ENCODE measurements around the gene SNX1.
"Not testable (repeated sequence)": the region's sequence is repeated elsewhere in the genome, so short reads cannot be mapped to it uniquely, and the experiment has no call there.

Gene SNX1

DNA sequence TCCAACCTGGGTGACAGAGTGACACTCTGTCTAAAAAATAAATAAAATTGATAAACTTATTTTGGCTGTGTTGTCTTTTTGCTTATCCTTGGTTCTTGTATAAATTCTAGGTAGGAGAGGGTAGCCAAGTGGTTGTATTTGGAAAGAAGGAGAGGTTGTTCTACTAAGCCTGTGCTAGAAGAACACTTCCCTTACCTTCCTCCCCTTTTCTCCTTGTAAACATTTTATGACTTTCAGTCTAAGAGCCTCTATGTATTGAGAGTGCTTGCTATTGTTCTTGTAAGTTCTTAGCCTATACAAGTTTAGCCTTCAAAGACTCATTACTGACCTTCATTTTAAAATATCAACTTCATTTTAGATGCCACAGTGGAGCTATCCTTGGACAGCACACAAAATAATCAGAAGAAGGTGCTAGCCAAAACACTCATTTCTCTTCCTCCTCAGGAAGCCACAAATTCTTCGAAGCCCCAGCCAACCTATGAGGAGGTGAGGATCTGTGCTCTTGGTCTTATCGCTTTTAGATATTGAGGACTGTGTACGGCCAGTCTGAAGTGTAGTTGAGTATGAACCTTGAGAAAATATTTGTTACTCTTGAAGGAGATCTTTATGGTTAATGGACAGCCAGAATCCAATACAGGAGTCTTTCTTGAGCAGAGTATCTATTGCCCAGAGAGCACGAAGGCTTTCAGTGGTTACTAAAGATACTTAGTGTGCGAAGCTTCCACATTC is 22.1 kb downstream of the SNX1 start:
- DNase-seq (ENCODE audit: low read depth in 2 of 2): no peak

DNA sequence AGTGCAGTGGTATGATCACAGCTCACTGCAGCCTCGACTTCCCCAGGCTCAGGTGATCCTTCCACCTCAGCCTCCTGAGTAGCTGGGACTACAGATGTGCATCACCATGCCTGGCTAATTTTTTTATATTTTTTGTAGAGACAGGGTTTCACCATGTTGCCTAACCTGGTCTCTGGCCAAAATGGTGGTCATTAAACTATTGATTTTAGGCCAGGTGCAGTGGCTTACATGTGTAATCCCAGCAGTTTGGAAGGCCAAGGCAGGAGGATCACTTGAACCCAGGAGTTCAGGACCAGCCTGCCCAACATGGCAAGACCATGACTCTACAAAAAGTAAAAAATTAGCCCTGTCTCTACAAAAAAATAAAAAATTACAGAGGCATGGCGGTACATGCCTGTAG is 24.5 kb downstream of the SNX1 start:
- DNase-seq (ENCODE audit: low read depth in 2 of 2): not testable (repeated sequence)

DNA sequence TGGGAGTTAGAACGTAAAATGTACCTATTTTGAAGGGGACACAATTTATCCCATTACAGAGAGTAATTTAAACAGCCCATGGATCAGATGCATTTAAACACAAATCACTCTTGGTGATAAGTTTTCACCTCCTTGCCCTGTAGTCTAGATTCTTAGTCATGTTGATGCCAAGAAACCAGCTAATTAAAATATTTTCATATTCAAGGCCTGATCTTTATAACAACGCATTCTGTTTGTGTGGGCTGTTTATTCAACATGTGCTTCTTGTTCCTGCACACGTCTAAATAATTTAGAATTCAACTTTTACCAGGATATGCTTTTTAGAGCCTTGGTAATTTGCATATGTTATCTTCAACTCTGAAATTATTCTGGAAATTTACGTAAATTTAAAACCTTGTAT is 25.8 kb downstream of the SNX1 start:
- DNase-seq (ENCODE audit: low read depth in 2 of 2): no peak

DNA sequence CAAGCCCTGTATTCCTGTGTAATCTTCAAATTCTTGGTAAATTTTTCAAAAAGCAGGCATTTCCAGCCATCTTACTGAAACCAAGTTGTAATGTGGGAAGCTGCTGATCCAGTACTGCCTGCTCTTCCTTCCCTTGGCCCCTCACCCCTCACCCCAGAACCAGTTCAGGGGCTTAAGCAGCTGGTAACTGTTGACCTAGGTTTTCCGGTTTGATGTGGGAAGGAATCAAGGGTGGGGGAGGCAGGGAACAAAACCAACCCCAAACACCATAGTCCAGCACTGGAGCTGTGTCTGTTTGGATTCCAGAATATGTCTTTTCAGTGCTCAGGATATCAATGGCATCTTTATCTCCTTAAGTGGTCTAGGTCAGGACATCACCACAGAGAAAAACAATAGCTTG is 26.7 kb downstream of the SNX1 start:
- no peak for DNase-seq (ENCODE audit: low read depth in 2 of 2)

DNA sequence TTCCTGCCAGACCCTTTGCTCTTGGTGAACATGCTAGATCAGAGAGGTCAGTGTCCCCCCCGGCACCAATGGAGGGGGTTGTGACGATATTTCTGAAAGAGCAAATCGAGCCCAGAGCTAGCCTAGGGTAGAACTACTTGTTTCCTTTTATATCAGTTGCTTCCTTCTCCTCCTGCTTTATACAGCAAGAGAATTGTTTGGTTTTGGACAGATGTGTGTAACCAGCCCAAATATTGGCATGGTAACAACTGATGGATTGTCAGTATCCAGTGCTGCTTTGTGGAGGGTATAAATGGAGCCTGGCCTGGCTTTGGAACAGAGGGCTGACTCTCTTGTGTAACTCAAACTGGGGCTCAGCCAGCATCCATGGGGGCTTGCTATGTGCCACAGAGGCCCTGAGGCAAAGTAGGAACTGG is 27.2 kb downstream of the SNX1 start:
- DNase-seq (ENCODE audit: low read depth in 2 of 2): no peak

DNA sequence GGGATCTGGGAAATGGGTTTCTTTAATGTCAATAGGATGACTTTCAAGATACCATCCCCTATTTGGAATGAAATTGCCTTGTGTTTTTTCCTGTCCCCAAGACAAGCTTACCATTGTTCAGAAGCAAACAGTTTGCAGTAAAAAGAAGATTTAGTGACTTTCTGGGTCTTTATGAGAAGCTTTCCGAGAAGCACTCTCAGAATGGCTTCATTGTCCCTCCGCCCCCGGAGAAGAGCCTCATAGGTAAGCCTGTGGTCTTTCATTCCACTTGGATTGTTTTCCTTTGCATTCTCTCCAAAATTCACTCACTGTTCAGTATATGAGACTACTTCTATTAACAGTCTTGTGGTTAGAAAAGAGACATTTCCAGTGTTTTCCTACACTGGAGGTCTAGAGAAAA is 30.2 kb downstream of the SNX1 start:
- DNase-seq (ENCODE audit: low read depth in 2 of 2): no peak

DNA sequence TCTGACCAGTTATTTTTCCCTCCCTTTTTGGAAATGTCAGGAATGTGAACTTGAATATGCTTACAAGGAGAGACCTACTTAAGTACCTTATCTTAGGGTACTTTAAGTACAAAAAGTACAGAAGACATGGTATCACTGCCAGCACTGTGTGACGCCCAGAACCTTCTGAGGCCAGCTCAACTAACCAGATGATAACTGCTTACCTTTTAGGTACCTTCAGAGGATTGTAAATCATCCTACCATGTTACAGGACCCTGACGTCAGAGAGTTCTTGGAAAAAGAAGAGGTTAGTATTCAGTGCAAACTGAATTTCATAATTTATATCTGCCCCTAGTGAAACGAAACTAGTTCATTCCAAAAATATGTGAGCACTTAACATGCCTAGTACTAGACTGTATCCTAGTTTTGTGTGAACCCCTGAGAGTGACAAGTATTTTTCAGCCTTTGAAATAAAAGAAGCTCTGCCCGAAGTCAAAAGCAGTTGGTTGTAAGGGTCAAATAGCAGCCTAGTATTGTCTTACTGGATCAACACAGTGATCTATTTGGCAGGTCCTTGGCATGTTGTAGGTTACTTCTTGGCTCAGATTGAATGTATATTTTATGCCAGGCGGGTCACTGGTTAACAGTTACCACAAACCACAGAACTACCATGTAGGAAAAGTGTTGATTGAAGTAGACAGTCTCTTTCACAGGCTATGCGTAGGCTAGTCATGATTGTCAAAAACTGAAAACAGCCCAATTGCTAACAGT is 31.9 kb downstream of the SNX1 start:
- DNase-seq (ENCODE audit: low read depth in 2 of 2): no peak

DNA sequence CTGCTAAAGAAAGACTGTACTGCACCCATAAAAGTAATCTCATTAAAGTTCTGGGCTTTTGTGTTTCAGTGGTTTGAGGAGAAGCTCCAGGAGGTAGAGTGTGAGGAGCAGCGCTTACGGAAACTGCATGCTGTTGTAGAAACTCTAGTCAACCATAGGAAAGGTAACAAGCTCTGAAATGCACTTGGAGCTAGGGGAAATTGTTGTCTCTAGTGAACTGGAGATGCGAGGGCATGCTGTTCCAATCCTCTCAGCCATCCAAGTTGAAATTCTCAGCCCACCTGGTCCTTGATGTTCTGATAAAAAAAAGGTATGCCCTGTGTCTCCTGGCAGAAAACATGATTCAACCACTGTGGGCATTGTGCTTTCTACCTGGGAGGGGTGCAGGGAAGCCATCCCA is 34.4 kb downstream of the SNX1 start:
- no peak for DNase-seq (ENCODE audit: low read depth in 2 of 2)

DNA sequence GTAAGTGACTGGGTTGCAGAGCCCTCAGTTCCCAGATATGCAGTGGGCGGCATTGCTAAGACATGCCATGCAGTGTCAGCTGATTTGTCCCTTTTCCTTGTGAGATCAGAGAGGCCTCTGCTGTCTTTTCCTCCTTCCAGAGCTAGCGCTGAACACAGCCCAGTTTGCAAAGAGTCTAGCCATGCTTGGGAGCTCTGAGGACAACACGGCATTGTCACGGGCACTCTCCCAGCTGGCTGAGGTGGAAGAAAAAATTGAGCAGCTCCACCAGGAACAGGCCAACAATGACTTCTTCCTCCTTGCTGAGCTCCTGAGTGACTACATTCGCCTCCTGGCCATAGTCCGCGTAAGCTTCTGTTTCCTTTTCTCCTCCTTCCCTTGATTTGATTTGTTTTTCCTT is 35.8 kb downstream of the SNX1 start:
- no peak for DNase-seq (ENCODE audit: low read depth in 2 of 2)

DNA sequence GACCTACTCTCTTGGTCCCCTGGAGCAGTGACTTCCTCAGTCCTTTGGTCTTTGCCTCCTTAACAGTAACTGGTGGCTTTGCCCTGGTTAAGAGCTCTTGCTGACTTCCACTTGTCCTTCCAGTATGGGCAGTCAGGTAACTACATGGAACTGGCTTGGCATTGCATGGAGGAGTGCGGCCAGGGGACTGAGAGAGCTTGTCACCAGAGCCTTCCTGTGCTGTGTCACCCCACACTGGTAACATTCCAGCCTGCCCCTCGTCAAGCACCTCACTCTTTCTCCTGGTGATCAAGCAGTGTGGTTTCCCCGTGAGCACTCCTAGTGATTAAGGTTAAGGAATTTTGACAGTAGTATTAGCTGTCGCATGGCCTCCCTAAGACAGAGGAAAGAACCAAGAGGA is 36.4 kb downstream of the SNX1 start:
- DNase-seq (ENCODE audit: low read depth in 2 of 2): no peak

DNA sequence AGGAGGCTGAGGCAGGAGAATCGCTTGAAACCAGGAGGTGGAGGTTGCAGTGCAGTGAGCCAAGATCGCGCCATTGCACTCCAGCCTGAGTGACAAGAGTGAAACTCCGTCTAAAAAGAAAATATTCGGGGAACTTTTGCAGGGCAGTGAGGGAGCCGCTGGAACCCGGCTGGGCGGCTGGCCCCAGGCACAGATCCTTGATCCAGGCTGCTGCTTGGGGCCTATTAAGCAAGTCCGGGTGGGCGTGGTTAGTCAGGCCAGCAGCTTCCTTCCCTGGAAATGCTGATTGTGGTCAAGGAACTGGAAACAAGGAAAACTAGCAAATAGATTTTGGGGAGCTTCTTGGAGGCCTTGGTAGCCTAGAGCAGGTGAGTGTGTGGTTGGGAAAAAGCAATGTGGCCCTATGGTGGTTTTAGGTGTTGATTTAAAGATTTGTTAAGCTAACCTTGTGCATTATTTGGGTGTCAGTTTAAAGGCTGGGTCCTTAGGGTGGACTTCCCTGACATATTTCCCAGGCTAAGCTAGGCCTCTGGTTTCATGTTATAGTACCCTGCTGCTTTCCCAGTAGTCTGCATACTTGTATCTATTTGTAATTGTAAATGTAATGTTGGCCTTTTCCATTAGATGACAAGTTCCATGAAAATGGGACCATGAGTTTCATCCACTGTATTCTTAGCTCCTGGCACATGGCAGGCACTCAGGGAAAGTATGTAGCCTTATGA is 38.0 kb downstream of the SNX1 start:
- DNase-seq (ENCODE audit: low read depth in 2 of 2): no peak

DNA sequence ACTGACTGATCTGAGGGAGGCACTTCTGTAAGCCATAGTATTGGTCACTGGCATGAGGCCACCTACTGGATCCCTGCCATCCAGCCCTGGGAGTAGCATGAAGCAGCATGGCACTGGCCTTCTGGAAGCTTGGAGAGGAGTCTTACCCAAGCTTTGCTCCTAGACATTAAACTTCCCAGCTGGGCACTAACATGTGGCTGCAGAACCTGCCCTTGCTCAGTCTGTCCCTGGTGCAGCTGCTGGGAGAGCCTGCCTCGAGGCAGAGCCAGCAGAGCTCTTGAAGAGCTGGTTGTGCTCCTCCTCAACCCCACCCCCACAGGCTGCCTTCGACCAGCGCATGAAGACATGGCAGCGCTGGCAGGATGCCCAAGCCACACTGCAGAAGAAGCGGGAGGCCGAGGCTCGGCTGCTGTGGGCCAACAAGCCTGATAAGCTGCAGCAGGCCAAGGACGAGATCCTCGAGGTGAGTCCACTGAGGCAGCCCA is 38.6 kb downstream of the SNX1 start:
- no peak for DNase-seq (ENCODE audit: low read depth in 2 of 2)

DNA sequence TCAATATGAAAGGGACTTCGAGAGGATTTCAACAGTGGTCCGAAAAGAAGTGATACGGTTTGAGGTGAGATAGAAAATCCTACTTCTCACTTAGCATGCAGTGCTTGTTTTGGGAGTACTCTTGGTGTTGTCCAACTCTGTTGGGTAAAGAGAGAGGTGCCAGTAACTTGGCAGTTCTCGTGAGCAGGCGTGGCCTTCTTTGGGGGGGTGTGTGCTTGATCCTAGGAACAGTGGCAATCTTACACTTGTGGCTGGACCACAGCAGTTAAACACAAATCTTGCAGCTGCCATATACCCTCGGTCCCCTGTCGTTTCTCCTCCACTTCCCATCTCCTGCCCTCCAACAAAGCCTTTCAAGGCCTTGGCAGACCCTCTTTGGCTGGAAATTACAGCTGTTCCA is 40.6 kb downstream of the SNX1 start:
- no peak for DNase-seq (ENCODE audit: low read depth in 2 of 2)

DNA sequence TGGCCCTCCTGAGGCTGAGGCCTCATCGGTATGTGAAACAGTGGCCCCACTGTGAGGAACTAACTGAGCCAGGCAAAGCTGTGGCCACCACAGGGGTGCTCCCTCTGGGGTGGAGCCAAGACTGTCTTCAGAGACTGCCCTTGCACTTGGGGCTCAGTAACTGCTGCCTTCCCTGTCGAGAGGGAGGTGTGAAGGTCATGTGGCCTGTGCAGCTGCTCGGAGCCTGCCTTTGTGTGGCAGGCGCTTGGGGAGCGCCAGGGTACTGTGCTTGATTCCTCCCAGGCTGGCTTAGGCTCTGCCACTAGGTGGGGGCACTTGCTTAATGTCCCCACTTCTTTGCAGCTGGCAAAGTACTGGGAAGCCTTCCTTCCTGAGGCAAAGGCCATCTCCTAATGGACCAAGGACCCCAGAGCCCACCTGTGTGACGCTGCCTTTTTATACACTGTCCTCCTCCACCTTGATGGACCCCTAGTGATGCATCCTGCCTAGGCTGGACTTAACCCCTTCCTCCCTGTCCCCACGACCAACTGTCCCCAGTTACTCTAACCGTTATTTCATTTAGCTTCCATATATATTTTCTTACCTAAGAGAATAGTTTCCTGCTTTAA is 41.5 kb downstream of the SNX1 start:
- DNase-seq (ENCODE audit: low read depth in 2 of 2): no peak

DNA sequence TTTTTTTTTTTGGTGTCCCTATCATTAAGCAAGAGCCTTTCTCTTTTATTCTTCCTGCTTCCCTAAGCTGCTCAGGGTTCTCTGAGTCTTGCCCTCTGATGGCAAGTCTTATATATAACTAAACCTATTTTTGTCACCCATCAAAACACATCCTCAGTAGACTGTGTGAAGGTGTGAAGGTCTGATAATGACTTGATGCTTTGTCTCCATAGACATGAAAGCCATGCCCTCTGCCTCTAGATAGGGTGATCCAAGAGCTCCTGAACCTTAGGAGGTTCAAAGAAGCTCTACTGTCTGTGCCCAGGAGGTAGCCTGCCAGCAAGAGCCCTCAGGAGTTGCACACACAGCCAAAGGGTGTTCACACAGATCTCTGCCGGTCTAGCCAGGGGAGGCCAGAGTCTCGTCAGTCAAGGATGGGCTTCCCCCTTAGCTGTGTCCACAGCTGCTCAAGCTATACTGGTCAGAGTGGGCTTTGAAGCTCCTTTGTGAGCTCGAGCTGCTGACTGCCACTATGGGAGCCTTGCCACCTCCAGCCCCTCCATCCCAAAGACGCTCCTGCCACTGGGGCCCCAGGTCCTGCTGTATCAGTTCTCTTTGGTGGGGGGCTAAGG is 42.7 kb downstream of the SNX1 start:
- no peak for DNase-seq (ENCODE audit: low read depth in 2 of 2)

DNA sequence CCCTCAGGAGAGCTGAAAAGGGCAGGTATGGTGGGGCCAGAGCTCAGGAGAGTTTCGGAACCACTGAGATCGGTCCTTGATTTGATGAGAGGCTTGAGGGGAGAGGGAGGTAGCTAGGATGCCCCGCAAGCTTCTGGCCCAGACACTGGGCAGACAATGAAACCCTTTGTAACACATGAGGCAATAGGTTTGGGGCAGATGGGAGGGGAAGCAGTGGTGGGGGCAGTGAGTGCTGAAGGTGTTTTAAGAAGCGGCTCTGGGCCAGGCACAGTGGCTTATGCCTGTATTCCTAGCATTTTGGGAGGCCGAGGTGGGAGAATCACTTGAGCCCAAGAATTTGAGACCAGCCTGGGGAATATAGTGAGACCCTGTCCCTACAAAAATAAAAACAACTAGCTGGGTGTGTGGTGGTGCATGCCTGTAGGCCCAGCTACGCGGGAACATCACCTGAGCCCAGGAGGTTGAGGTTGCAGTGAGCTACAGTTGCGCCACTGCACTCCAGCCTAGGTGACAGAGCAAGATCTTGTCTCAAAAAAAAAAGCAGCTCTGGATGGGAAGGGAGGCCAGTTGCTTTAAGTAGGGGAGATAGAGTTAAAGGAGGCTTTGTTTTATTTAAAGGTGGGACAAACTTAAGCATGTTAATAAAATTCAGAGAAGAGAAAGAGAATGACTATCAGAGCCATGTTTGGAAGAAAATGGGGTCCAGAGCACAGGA is 46.2 kb downstream of the SNX1 start:
- no peak for DNase-seq (ENCODE audit: low read depth in 2 of 2)

DNA sequence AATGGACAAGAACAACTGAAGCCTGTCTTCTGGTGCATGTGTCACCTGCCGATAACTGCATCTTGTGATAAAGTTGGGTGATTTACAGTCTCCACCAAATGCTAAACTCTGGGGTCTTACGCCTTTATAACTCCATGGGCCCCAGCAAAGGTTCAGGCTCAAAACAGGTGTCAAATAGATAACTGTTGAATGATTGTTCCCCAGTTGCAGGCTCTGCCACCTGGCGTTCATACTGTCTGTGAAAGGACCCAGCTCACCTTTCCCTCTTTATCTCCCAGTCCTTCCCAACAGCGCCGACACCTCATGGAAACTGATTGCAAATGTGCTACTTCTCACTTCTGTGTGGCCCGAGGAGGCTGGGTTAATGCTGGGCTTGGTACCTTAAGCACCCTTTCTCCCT is 47.5 kb downstream of the SNX1 start:
- DNase-seq (ENCODE audit: low read depth in 2 of 2): no peak

DNA sequence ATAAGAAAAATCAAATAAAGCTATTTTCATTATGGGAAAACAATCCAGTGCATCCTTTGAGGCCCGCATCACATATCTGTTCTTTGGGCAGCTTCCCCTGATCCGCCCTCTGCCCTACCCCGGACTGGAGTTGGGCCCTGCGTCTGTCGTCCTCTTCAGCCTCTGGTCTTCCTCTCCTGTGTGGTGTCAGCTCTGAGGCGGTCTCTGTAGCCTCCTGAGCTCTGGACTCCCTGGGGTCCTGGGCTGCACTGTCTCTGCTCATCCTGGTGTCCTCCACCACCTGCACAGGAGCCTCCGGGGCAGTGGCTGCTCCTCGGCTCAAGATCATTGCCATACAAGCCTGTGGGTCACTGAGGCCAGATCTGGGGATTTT is 48.4 kb downstream of the SNX1 start:
- no peak for DNase-seq (ENCODE audit: low read depth in 2 of 2)

DNA sequence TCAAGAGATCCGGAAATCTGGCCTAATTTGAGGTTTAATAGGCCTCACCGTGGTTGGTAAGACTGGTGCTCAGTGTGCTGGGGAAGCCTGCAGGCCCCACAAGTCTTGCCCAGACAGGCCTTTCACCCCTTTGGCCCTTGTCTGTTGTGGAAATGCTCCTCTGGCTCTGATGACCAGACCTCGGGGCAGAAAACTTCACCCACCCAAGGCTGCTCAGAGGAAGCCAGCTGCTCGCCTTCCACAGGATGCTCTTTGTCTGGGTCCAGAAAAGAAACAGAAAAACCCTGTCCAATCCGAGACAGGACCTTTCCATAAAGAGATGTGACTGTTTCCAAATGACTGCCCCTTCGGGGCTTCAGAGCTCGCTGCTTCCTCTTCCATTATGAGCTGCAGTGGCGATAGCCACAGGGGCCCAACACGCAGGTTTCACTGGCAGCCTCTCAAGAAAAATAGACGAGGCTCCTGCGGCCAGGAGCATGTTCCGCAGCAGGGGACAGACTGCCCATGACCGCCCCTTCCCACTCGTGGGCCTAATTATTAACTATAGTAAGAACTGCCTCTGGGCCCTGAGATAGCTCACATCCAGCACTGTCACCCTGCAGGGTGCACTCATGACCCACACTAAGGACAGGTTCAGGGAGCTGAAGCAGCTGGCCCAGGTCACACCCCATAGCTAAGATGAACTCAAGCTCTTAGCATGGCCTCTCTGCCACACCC is 48.9 kb downstream of the SNX1 start:
- DNase-seq (ENCODE audit: low read depth in 2 of 2): no peak

DNA sequence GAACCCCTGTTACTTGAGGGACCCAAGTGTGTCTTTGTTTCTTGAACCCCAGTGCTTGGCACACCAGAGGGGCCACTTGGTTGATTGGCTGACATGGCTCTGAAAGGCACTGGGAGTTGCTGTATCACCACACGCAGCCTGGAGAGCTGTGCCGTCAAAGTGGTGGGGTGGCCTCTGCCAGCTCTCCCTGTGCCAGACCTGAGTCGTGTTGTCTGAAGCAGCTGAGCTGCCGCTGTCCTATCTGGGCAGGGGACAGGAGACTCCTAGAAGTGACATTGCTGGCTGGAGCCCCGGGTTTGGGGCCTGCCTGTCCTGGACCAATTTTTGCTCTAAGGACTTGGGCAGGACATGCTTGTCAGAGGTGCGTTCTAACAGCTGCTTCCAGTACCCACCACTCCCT is 50.3 kb downstream of the SNX1 start:
- DNase-seq (ENCODE audit: low read depth in 2 of 2): no peak

DNA sequence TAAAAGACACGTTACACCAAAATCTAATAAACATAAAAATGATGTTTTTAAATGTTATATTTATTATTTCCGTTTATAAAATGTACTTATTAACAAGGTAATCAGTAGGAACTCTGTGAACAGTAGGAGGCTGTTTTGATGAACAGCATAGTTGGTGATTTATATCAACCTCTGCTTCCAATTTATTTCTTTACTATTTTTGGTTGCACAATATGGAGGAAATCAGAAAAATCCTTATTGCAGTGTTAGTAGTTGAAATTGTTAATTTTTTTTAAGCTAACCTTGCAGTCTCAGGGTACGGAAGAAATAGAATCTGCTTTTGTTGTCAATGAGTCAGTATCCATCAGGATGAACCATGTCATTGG is 50.7 kb downstream of the SNX1 start:
- no peak for DNase-seq (ENCODE audit: low read depth in 2 of 2)
